Measurements from ENCODE around the gene GPAM.
A peak's percentile ranks its signal among the peaks of the same experiment; 100 is the strongest.
"Not testable (repeated sequence)": the region's sequence is repeated elsewhere in the genome, so short reads cannot be mapped to it uniquely, and the experiment has no call there.

GPAM gene

DNA sequence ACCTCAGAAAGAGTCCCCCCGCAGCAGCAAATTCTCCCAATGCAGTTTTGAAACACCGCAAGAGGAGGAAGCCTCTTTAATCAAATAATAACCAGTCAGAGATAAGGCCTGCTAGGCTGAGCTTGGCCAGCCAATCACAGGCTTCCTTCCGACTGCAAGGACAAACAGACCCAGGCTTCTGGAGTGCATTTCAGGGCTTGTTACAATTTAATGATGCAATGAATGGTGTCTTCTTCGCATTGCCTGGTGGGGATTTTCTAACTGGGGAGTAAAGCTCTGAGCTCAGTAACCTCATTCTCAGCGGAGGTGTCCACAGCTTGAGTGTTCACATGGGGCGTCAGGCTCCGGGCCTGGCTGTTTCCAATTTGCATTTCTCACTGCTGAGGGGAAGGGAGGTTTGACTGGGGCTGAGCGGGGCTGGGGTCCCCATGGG is 31.8 kb upstream of the GPAM start:
- DNase-seq = no peak

DNA sequence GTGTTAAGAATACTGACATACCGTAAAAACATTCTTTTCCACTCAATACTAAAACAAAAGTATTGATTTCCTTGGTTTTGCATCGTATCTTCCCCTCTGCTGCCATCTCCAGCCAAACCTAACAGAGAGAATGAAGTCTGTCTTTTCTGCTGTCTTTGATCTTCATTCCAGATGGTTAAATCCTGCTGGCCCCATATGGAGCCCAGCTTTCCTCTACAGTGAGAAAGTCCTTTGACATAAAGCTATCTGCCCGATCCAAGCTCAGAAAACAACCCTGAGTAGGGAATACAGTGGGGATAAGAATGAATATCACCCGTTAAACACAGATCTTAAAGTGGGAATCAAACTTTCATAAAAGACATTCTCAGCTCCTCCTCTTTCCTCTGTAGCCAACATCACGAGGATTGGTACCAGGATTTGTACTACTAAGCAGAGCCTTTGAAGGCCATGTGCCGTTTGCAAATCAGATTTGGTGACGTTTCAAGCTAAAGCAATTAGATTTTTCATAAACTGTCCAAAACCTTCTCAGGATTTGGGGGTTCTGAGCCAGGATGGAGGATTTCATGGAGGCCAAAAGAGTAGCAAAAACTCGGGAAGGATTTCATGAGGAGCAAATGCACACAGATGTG is 30.8 kb upstream of the GPAM start:
- no peak for DNase-seq

DNA sequence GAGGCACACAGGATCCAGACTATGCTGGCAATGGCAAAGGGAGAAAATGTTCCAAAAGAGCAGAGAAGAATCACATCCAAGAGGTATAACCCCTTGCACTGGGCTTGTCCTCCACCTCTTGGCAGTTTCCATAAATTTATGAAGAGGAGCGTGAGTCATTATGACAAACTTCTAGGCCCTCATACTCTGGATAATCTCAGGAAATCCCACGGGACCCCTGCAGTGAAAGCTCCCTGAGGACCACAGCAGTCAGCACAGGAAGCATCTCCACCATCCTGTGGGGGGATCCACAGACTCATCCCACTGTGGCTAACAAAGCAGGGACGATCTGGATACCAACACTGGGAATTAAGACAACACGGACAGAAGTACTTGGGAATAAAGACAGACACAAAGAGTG is 30.3 kb upstream of the GPAM start:
- DNase-seq = no peak

DNA sequence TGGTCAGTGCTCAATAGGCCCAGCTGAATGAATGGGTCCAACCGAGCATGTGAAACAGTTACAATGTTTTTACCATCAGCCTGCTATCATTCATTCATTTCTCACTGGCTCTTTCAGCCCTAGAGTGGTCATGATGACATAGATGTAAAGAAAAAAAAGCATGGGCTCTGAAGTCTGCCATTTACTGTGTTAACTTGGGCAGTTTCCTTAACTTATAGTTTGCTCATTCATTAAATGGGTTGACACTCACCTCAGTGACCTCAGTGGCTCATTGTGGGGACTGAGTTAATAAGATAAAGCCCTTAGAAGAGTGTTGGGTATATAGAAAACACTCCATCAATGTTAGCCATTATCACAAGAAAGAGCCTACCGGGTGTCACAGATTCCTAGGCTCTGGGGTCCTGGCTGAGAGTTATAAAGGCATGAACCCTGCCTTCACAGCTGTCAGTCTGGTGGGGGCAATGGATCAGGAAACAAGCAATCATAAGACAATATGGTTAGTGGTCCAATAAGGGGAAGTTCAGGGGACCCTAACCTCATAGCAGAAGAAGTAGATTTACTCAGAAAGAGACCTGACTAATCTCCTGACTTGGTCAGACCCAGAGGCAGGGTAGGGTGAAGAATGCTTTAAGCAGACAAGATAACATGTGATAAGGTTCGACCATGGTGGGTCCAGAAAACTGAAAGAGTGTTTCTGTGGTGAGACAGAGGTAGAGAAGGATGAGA is 29.7 kb upstream of the GPAM start:
- no peak for DNase-seq

DNA sequence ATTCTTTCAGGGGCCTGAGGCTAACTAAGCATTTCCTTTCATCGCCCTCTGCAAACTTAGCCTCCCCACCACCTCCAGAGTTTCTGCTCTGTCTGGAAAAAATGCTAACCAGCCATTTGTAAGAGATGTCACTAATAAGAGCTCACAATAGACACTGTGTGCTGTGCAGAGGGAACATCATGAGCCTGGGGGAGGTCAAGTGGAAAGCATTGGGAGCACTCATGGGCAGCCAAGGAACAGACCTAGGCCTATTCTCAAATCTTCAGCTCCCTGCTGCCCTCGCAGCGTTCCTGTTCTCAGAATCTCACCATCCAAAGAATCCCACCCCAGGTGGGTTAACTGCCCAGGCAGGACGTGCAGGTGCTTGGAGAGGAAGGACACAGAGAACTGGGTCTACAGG is 27.1 kb upstream of the GPAM start:
- DNase-seq = no peak

DNA sequence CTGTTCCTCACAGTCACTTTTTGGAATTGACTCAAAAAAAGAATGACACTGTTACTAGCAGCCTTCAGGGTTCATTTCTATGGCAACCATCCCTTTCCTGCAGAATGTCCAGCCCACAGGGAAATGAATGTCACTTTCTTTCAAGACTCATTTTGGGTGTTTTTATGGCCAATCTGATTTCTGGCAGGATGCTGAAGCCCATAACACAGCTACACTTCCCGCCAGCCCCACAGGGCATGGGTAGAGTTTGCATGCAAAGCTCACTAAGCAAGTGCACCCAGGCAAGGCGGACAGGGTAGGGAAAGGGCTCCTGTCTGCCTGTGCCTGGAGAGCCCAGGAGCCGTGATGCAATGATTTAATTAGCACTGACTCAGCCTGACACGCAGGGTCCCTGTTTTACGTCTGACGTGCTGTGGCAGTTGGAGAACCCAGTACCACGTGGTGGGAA is 26.1 kb upstream of the GPAM start:
- DNase-seq = no peak

DNA sequence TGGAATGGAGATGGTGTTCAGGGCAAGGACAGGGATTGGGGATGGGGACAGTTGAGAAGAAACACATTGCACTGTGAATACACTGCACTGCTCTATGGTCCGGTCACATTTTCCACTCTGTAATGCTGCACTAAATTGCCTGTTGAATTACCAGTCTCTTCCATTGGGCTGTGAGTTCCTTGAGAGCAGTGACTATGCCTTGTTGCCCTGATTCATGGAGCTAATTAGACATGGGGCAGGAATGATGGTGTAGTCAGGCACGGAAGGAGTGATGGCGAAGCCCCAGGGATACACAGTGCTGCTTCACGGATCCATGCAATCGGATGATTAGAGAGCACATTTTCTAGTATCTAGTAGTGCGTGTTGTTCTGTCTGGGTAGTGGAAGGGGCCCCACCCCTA is 25.4 kb upstream of the GPAM start:
- no peak for DNase-seq

DNA sequence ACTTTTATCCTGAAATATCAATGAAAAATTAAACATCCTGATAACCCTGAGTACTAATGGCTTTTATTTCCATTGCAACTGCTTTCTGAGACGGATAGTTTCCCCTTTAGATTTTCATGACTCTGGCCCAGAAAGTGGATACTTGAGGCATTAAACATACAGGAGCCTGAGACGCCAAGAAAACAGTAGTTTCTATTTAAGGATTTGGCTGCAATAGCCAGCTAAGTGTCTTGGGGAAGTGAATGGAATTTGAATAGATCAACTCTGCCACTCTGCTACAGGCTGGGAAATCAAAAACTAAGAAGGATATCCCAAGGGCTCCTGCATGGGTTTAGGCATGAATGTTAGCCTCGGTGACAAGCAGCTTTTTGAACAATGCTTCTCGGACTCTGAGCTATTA is 24.7 kb upstream of the GPAM start:
- DNase-seq = no peak

DNA sequence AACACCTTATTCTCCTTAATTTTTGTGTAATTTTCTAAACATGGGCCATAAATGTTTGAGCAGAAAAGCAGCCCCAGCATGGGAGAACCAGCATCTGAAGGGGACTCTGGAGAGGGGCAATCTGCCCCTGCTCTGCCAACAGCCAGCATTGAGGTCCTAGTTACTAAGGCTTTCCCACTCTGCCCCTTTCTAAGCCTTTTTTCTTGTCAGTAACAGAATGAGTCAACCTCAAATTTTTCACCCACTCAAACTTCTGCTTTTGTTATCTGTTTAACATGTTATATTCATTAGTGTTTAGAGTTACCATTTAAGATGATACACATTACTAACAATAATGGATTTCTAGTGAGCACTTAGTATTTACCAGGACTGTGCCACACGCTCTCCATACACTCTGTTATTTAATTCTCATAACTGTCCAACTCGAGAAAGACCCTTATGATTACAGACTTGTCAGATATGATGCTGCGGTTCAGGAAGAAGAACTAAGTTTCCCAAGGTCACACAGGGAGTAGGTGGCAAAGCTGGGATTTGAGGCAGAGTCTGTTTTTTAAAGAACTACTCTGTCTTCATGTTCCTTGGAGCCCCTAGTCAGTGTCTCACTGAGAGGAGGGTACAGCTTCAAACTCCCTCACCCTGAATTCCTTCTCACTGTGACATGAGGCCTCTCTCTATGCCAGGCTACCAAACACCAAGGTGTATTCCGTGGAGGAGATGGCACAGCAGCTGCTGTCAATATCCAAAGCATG is 19.9 kb upstream of the GPAM start:
- peak; percentile 25 for DNase-seq

DNA sequence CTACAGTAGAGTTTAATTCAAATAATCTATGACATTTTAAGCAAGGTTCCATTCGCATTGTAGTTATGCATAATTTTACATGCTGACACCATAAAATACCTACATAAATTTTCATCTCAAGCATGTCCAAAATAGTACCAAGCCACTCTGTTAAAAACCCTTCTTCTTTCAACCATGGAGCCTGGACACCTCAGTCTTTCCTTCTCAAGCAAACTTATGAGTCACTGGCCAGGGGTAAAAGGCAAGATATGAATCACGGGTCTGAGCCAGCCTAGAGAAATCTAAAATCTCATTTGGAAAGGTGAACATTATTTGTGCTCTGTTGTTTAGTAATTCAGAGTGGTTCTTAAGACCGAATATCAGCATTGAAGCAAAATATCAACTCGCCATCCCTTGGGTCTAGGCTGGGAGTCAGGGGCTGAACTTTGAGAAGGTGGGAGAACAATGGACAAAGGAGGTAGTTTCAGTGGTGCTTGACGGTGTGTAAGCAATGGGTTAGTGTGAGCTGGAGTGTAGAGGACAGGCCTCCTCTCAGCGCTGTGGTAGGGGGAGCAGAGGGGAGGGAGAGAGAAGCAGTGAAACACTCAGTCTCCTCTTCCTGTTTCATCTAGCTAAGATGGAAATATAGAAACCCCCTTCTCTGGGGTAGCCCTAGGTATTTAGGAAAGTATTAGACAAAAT is 19.1 kb upstream of the GPAM start:
- no peak for DNase-seq

DNA sequence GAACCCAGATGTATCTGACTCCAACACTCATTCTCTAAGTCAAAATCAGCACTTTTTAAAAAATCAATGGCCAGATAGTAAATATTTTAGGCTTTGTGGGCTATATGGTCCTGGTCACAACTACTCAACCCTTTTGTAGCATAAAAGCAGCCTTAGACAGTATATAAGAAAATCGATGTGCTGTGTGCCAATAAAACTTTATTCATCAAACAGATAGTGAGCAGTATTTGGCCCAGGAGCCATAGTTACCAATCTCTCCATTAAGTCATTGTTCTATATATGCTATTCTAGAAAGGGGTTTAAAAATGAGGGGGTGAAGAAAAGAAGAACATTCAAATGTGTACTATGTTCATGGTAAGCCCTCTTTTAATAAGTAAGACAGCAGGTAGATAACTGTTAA is 18.5 kb upstream of the GPAM start:
- DNase-seq = no peak

DNA sequence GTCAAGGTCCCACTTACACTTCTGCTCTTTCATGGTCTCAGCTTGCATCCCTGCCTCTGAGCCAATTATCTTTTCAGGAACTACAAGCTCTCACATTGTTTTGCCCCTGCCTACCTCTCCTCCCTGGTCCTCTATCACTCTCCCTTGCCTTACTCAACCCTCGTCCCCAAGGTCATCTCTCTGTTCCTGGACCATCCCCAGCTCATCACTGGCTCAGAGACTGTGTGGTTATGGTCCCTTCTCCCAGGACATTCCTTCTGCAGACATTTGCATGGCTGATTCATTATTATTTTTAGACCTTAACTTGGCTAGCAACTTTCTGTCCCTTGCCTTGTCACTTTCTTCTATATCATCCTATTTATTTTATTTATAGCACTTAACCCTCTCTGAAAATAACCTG is 17.8 kb upstream of the GPAM start:
- no peak for DNase-seq

DNA sequence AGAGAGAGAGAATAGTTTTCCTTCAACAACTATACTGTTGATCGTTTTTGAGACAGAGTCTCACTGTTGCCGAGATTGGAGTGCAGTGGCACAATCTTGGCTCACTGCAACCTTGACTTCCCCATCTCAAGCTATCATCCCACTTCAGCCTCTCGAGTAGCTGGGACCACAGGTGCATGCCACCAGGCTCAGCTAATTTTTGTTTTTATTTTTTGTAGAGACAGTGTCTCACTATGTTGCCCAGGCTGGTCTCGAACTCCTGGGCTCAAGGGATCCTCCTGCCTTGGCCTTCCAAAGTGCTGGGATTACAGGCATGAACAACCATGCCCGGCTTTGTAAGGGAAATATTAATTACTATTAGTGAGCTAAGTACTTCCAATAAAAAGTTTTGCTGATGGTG is 16.7 kb upstream of the GPAM start:
- not testable (repeated sequence) for DNase-seq

DNA sequence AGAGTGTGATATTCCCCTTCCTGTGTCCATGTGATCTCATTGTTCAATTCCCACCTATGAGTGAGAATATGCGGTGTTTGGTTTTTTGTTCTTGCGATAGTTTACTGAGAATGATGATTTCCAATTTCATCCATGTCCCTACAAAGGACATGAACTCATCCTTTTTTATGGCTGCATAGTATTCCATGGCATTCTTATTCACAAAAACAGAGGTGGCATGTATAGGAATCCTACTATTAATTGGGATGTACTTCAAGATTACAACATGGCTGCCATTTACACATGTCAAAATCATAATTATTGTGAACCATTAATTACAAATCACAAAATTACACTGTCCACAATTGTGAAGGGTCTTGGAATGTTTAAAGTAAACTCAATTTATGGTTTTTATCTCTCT is 14.1 kb upstream of the GPAM start:
- not testable (repeated sequence) for DNase-seq

DNA sequence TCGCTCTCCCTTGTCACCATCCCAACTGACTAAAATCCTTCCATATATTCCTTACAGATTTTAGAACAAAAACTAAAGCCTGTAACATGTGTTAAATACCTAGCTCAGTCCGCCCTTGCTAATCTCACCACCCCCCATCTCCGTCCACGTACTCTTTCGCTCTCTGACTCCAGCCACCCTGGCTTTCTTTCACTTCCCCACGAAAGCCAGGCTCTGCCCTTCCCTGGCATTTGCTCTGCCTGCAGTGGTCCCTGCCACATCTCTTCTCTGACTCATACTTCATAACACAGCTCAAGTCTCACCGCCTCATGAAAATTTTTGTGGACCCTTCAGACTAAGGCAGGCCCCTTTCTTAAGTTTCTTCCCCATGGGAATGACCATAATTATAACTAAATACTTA is 11.7 kb upstream of the GPAM start:
- DNase-seq = peak; percentile 70

DNA sequence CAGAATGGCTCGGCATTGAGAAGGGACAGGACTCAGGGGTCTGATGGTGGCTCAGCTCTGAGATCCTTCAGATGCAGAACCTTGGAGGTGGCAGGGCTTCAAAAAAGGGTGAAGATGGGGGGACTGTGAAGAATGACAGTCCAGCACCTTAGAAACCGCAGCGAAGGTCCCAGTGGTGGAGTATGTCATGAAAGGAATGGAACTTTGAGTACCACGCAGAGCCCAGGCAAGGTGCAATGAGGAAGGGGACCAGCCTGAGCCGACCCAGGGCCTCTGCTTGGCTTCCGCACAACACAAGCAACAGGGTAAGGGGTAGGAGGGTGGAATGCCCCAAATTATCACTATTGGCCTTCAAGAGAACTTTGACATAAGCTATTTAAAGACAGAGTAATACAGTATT is 8.2 kb upstream of the GPAM start:
- DNase-seq = no peak

DNA sequence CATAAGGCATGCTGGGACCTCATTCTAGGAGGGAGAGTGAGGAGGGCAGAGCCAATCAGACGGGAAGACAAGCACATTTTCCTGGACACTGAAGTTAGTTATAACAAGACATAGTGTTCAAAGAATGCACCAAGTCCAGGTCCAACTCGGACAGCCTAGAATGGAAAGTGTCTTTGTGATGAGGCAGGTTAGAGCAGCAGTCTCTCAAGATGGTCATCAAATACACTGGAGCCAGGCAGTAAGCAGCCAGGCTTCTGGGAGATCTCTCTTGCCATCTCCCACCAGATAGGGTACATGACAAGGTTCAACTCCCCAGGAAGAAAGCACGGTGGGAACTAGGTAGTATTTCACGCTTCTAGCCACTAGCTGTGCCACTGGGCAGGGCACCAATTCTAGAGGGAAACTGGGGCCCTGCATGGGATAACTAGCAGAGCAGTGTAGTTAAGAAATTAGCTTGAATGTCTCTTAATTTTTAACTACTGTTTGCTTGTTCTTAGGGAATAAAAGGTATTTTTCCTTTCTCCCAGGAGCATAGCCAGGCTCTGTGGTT is 7.6 kb upstream of the GPAM start:
- DNase-seq = no peak

DNA sequence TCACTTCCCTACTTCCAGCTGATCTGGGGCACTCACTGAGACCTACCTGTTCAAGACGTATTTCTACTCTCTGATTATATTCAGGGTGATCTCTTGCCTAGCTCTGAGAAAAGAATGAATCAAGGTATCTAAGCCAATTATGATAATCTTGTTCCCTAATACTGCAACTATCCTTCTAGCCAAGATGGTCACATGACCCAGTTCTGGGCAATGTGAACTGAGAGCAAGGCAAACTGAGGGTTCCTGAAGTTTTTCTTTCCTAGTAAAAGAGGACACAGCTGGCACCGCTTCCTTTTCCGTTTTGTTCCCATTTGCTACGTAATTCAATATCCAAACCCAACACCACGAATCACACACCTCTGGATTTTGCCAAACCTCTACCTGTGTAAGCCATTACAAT is 5.9 kb upstream of the GPAM start:
- DNase-seq = no peak

DNA sequence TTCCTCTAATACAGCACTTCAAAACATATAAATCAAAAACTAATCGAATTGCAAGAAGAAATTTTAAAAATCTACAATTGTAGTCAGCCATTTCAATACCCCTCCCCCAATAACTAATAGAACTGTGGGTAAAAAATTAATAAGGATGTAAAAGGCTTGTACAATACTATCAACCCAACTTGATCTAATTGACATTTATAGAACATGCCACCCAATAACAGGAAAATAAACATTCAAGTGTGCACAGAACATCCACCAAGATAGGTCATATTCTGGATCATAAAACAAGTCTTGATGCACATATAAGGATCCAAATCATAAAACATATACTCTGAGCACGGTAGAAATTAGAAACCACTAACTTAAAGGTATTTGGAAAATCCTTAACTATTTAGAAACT is 4.0 kb upstream of the GPAM start:
- no peak for DNase-seq

DNA sequence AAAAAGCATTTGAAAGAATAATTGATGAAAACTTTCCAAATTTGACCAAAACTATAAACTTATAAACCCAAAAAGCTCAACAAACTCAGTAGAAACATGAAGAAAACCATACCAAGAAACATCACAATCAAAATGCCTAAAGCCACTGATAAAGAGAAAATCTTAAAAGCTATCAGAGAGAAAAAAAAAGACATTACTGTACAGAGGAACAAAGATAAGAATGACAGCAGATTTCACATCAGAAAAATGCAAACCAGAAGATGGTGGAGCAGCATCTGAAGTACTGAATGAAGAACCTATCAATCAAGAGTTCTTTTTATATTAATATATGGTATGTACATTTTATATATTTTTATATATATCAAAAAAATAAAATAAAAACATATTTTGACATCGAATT is 2.4 kb upstream of the GPAM start:
- DNase-seq = no peak

DNA sequence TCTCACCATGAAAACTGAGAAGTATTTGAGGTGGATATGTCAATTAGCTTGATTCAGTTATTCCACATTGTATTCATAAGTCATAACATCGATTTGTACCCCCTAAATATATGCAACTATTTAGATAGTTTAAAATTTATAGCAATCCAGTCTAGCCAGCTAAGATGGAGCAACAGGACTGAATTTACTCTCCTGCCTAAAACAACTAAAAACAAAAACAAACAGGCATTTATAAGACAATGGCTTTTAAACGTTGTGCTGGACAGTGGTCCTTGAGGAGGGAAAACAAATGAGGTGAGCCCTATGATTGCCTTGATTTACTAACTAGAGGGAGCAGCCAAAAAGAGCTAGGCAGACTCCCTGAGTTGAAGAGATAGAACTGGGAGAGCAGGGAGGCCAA is 814 bp upstream of the GPAM start:
- no peak for DNase-seq

DNA sequence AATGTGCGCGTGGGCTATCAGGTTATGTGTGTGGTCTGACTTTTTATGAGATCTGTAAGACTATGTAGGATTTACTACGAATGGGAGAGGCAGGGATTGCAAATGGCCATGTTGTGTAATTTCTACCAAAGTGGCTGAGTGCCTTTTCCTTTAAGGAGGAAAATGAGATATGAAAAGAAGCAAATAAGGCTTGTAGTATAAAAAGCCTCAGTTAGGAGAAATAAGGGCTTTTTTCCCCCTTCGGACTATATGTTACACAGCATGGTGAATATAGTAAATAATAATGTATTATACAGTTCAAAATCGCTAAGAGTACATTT is 447 bp upstream of the GPAM start:
- no peak for DNase-seq

DNA sequence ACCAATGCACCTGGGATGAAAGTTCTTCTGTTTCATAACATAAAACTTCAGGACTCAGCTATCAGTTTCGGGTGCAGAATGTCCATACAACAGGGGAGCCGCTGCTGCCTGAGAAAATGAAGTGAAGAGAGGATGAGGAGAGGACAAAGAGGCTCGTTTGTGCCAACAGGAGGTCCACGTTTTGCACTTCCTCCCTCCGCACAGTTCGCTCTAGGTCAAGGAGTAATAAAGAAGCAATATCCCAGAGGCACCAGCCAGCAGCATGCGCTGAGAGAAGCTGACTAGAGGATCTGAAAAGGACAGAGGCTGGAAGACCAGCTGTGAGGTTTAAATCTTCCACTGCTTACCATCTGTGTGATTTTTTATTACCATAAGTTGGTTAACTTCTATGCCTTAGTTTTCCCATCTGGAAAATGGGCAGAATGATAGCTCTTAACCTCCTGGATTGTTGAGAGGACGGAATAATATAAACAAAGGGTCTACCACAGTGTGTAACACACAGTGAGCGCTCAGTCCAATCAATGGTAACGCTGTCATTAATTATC is 709 bp downstream of the GPAM start:
- no peak for DNase-seq
